Kidney glomerular epithelial cell (primary cell): Measurements from ENCODE around the gene CRIP2.

Experiments
- DNase-seq: peaks from one replicate; lab custom pipeline; 2025; lab: John Stamatoyannopoulos, UW

Gene CRIP2

DNA sequence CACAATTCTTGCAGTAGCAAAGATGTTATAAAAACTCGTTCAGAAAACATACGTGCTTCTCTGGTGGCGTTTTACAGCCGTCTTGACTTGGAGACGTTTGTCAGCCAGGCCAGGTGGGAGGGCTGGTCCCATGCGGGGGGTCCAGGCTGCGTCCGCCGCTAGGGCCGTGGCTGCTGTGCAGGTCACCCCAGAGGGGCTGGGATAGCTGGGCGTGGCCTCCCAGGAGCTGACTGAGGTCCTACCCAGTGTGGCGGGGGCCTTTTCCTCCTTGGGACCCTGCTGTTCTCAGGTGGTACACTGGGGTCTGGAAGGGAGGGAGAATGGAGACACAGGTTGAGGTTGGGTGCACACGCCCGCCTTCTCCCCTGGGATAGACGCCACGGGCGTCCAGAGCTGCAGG lies 29.8 kb upstream of the CRIP2 start:
- DNase-seq, result no peak

DNA sequence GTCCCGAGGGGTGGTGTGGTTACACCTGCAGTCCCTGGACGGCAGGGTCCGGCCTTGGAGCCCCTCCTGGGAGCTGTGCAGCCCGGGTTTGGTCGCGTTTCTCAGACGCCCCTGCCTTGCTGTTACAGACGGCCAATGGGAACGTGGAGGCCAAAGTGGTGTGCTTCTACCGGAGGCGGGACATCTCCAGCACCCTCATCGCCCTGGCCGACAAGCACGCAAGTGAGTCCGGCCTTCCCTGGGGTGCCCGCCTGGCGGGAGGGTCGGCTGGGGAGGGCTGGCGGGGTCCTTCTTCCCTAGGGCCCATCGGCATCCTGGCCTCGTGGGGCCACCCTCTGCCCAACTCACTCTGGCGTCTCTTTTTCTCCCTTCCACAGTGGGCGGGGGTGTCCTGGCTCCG lies 29.3 kb upstream of the CRIP2 start:
- no peak for DNase-seq

DNA sequence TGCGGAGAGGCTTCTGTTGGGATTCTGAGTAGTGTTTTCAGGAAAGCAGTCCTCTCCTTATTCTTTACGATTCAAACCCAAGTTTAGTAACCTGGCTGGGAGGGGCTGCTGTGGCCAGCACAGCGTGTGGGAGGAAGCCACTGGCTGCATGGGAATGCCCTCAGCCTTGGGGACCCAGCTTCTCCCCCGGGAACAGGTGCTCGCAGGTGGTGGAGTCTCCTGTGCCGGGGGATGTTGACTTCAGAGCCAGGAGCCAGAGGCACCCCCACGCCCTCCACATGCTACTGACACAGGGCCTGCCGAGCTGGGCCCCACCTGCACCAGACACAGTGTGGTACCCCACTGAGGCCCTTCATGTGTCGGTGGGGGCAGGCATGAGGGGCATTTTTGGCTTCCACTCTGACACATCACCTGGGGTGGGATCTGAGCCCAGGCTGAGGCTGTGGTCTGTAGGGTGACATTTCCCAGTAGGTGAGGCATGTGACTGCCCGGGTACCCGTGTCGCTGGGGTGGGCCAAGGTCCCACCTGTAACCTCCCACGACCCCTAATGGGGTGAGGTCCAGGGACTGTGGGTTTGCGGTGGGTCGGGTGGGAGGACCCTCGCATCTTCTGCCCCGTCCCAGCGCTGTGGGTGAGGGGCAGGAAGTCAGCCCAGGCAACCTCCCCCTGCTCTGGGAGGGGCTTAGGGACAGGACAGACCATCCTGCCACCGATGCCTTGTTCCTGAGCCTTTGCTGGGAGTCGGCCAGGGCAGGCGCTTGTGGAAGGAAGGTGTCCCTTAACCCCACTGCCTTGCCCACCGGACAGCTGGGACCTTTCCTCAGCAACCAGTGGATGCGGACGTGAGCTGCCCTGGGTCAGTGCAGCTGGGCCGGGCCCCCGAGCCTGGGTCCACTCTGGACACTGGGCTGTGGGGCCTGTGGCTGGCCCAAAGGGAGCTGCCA lies 28.4 kb upstream of the CRIP2 start:
- DNase-seq, result no peak

DNA sequence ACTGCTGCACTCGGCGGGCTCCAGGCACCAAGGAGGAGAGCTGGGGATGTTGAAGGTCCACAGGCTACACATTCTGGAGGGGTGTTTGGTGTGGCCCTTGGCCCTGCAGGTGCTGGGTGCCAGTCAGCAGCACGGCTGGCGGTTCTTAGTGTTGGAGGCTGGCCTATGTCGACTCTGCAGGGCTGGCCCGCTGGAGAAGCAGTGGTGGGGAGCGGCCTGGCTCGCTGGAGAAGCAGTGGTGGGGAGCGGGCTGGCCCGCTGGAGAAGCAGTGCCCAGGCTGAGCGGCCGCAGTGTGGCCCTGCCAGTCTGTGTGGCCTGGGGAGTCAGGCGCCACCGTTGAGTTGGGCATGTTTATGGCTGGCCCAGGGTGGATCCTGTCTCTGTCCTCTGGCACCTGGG lies 27.6 kb upstream of the CRIP2 start:
- no peak for DNase-seq

DNA sequence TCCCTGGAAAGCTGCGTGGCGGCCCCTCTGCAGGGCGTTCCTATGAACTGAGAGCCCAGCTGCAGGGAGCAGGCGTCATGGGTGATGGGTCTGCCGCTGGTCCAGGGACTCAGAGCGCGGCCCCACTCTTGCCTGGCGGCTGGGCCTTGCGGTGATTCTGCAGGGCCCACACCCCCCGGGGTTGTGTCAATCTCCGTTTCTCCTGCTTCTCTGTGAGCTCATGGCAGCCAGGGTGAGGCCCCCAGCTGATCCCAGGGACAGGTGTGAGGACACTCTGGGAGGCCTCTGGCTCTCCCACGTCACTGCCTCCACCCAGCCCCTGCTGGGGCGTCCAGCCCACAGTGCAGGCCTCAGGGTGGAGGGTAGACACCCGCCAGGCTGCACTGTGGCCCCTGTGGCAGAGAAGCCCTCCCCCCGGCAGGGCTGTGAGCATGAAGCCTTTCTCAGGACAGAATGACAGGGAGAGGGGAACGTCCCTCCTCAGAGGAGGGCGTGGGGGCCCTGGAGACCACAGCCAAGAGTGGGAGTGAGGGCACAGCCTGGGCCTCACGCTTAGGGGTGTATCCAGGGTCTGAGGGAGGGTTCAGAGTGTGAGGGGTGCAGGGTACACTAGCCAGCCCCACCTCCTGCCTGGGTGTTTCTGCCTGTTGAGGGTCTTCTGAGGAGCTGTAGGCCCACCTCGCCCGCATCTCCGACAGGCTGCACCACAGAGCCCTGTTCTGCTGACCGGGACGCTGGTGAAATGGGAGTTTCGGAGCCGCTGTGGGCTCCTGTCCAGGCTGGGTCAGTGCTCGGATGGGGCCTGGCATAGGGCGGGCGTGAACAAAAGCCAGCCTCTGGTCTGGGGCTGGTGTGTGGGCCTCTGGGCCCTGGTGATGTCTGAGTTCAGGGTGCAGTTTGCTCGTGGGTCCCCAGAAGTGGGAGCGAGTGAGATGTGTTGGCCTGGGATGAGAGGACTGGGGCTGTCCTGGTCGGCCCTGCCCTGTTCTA lies 26.7 kb upstream of the CRIP2 start:
- DNase-seq, result no peak

DNA sequence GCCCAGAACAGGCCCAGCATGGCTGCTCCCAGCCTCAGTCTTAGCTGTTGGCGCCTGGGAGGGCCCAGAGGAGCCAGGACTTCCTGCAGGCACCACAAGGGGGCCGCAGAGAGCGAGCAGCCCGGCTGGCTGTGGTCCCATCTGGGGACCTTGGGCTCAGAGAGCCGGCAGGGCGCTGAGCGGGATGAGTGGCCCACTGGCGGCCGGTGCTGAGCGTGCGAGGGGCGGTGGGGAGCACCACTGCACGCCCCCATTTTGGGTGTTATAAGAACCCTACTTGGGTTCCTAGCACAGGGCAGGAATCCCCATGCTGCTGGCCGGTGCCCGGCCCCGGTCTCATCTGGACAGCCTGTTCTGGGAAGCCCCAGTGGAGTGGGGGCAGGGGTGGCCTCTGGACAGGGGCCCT lies 25.9 kb upstream of the CRIP2 start:
- DNase-seq, result peak; percentile 10

DNA sequence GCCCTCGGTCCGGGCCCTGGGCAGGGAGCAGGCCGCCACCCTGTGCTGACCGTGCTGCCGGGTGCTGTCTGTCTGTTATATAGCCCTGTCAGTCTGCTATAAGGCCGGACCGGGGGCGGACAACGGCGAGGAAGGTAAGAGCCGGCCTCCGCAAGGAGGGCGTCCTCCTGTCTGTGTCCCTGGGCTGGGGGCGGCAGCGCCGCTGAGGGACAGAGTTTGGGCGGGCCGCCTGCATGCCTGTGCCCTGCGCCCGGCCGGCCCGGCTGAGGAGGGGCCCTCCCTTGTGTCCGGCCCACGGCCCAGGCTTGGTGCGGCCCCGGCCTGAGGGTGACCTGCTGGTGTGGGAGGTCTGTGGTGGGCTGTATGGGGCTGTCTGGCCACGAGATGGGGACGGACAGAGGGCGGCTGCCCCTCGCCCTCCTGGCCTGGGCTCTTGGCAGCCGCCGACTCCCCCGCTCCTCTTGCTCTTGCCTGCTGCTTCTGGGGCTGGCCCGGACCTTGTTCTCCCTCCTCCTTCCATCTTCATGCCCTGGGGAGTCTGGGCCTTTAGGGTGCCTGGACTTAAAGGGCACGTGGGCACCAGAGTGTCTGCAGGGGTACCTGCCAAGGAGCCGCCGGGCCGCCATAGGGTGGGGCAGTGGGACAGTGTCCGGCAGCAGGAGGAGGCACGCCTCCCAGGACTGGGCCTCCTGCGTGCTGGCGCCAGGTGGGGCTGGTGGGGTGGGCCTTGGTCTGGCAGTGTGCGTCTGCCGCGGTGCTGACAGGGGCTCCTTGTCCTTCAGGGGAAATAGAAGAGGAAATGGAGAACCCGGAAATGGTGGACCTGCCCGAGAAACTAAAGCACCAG lies 25.1 kb upstream of the CRIP2 start:
- DNase-seq, result no peak

DNA sequence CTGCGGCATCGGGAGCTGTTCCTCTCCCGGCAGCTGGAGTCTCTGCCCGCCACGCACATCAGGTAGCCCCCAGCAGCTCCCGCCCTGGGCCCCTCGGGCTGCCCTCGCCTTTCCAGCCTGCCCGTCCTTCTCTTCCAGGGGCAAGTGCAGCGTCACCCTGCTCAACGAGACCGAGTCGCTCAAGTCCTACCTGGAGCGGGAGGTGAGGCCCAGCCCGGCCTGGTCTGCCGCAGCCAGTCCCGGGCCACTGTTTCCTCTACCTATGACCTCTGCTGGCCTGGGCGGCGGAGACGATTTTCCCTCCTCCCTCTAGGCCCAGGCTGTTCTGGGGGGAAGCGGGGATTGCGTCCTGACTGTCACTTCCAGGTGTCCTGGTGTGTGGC lies 24.5 kb upstream of the CRIP2 start:
- DNase-seq, result no peak

DNA sequence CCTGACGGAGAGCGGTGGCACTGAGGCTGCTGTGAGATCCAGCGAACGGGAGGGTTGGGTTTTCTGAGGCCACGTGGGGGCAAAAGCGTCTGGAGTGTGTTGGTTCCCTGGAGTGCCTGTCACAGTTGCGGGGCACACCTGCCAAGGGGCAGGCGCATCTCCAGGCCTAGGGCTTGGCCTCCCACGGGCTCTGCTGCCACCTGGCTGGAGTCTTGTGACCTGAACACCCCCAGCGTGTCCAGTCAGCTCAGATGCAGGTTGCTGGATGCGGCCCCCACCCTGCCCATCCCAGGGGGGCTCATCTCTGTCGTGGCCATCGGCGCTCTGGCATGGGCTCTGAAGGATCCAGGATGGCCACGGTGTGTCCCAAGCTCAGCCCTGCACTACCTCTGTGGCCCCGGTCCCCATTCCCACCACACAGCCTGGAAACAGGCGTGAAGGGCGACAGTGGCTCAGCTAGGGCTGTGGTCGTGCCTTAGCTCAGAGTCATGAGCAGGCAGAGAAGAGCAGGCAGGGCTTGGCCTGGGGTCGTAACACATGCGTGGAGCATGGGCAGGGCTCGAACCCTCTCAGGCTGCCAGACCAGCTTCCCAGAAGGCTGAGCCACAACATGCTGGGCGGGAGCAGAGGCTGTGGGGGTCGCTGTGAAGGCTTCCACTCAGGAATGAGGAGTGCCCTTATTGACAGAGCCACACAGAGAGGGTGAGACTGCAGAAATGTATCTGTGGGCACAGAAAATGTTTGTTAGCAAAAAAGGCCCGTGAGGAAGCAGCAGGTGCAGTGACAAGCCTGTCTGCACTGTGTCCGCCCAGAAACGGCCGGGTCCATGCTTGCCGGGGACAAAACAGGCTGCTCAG lies 23.5 kb upstream of the CRIP2 start:
- DNase-seq, result no peak

DNA sequence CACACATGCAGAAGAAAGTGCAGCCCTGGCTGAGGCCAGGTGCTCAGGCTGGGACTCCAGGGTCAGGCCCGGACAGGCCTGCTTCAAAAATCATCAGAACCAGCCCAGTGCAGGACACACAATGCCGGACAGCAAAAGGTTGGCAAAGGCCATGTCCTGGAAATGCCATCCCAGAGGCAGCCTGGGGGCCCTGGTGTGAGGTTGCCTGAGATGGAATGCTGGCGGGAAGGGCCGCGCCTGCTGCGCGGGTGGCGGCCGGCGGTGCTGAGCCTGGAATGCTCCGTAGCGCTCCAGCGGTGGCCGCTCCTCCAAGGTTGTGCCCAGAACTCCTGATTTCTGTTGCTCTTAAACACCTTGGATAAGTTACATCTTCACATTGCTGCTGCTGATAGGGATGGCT lies 21.7 kb upstream of the CRIP2 start:
- no peak for DNase-seq

DNA sequence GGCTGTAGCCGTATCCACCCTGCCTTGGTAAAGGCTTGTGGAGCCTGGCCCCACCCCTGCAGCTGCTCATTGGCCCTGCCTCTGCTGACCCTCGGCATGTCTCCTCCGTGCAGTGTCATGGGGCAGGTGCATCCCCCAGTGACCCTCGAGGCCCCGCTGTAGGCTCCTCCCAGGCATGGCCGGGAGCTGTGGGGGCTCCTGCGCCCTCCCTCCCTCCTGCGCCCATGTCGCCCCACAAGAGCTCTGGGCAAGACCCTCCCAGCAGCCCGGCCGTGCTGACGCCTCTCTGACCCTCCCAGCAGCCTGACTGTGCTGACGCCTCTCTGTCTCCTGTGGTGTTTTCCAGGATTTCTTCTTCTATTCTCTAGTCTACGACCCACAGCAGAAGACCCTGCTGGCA lies 20.8 kb upstream of the CRIP2 start:
- DNase-seq, result no peak

DNA sequence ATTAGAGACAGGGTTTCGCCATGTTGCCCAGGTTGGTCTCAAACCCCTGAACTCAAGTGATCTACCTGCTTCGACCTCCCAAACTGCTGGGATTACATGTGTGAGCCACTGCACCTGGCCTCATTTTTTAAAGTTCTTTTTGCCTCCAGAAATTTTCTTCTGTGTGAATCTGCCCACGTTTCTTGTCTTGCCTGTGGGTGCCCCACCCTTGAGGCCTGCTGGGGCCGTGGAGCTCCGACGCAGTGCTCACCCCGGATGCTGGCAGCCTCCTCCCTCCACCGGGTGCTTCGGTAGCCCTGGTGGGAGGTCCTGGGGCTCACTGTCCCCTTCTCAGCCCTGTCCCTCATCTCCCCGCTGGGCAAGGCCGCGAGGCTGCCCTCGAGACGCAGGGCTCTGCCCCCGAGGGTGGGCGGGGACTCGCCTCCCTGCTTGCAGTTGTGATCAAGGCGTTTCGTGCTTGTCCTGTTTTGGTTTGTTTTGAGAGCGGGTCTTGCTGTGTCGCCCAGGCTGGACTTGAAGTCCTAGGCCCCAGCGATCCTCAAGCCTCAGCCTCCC lies 19.5 kb upstream of the CRIP2 start:
- DNase-seq, result no peak

DNA sequence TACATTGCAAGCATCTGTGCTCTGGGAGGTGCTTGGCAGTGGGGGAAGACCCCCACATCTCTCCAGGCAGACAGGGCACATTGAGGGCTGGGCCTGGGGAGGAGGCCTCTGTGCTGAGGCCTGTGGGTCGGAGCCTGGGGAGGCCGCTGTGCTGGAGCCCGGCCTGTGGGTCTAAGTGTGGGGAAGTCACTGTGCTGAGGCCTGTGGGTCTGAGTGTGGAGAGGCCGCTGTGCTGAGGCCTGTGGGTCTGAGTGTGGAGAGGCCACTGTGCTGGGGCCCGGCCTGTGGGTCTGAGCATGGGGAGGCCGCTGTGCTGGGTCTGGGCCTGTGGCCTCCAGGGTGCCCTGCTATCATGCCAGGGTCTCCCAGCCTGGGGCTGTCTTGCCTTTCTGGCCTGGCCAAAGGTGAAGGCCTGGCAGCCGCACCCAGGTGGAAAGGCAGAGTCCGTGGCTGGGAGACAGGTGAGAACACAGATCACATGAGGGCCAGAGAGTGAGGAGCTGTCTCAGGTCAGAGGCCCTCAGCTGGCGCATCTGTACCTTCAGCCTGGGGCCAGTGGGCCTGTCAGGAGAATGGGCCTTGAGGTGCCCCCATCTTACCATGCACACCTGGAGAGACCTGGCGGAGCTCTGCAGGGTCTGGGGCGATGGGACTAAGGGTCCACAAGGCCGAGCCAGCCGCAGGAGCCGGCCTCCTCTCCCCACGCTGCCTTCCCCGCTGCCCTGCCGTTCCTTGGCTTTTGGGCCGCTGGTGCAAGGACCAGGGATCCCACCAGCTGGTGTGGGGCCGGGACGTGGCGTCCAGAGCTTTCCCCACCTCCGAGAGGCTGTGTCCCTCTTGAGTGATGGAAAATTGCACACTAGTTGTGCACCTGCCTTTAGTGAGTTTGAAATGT lies 18.6 kb upstream of the CRIP2 start:
- no peak for DNase-seq

DNA sequence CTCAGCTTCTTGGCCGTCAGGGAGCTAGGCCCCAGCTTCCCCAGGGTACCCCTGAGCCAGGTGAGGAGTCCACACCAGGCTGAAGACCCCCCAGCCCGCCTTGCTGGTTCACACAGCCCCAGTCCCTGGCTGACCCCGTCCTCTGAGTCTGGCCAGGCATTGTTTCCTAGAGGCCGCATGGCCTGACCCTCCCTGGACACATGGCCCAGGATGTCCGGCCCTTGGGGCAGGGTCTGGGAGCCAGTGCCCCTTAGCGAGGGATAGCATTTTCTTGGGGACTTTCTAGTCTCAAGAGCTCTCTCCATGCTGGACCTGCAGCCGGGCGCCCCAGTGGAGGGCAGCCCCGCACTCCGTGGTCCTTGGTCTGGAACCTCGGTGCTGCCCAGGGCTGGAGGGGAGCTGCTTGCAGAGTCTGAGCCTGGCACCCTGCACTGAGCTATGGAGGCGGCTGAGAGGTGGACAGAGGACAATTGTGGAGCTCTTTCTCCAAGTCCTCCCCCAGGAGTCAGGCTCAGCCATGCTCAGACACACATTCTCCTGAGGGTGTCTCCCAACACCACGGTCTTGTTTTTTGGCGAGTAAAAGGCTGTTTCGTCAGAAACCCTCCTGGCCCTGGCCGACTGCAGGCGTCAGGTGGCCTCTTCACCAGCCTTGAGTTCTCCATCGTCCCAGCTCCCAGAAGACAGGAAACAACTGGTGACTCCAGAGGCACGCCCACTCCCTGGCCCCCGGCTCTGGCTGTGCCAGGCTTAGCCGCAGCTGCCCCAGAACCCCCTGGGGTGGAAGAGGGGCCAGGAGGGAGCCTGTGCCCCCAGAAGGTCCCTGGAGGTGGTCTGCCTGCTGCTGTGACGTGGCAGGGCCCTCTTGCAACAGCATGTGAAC lies 17.6 kb upstream of the CRIP2 start:
- DNase-seq, result no peak

DNA sequence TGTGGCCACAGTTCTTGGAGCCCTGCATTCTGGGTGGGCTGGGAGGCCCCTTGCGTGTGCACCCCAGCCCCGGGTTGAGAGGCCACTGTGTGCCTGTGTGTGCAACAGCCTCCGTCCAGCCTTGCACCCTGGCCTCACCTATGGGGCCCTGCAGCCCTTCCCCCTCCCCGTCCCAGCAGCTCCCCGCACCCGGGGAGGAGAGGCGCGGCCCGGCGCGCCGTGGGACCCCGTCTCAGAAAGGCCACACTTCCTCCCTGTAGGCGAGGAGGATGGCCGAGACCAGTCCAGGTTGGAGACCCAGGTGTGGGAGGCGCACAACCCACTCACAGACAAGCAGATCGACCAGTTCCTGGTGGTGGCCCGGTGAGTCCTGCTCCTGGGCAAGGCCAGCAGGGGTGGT lies 16.6 kb upstream of the CRIP2 start:
- no peak for DNase-seq

DNA sequence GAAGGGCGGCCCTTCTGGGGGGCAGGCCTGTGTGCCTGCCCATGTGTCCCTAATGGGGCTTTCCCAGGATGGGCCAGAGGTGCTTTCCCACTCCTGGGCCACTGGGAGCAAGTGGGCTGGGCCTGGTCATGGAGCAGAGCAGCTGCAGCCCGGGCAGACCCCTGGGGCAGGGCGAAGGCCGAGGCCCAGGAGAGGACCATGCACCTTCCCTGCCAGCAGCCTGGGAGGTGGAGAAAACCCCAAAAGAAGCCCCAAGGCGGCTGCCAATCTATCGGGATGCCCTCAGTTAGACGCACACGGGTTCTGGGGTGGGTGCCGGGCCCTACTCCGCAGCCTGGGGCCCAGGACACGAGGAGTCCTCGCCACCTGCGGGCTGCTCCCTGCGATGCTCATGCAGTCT lies 16.1 kb upstream of the CRIP2 start:
- no peak for DNase-seq

DNA sequence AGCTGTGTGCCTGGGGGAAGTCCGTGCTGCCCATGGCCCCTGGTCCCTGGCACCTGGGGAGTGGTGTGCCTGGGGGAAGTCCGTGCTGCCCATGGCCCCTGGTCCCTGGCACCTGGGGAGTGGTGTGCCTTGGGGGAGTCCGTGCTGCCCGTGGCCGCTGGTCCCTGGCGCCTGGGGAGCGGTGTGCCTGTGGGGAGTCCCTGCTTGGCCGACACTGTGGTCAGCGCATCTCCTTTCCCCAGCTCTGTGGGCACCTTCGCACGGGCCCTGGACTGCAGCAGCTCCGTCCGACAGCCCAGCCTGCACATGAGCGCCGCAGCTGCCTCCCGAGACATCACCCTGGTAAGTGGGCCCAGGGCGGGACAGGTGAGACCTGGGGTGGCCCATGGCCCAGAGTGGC lies 14.5 kb upstream of the CRIP2 start:
- no peak for DNase-seq

DNA sequence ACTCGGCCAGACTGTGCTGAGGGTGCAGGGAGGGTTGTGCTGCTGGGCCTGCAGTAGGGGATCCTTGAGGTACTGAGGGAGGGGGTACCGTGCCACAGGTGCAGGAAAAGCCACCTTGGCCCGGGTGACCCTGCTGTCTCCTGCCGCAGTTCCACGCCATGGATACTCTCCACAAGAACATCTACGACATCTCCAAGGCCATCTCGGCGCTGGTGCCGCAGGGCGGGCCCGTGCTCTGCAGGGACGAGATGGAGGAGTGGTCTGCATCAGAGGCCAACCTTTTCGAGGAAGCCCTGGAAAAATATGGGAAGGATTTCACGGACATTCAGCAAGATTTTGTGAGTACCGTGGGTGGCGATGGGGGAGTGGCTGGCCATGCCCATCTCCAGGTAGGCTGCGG lies 14.0 kb upstream of the CRIP2 start:
- no peak for DNase-seq

DNA sequence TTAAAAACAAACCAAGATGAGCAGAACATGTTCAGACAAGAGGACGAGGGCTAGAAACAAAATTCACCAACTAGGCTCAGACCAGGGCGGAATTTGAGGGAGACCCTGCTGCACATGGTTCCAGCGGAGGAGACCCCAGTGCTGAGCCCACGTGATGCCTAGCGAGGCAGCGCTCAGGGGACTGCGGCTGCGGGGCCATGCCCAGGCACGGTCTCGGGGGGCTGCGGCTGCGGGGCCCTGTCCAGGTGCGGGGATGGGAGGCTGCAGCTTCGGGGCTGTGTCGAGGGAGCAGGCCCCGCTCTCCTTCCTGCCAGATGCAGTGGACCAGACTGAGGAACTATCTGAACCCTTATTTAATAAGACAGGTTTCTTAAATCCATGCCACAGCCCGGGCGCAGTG lies 12.7 kb upstream of the CRIP2 start:
- no peak for DNase-seq
